Fibroblast of gingiva (primary cell): ENCODE results near the gene NLRP10.

Source experiments
- DNase-seq: peaks from one replicate; pipeline ENCODE4 v3.0.0-alpha.2; 2011; ENCODE audit warnings: low read depth

Gene NLRP10

DNA sequence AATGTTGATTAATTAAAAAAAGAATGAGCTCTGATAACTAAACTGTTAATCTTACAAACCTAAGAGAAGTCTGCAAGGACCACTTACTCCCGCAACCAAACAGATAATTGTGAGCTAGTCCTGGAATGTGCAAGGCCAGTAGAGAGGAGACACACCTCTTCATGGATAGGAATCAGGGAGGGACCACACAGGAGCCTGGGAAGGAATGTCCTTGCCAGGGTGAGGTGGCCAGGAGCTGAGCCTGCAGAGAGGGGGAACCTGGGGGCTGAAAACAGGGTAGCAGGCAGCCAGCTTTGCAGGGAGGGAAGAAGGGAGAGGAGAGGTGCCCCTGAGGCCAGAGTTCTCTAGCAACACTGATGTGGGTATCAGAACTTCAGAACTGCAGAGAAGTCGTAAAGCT is 9.4 kb upstream of the NLRP10 start:
- DNase-seq = no peak

GRCh38 chr11:7973011-7973410 is 7.8 kb upstream of the NLRP10 start:
- DNase-seq = peak; percentile 27

- no peak for DNase-seq
These were observed 6.6 kb upstream of the NLRP10 start for GRCh38 chr11:7971846-7972245.

- no peak for DNase-seq
These were observed 4.8 kb upstream of the NLRP10 start for GRCh38 chr11:7969756-7970646.

- no peak for DNase-seq
These were observed 3.4 kb upstream of the NLRP10 start for GRCh38 chr11:7968686-7969085.

GRCh38 chr11:7967826-7968225 is 2.6 kb upstream of the NLRP10 start:
- DNase-seq = peak; percentile 43

DNA sequence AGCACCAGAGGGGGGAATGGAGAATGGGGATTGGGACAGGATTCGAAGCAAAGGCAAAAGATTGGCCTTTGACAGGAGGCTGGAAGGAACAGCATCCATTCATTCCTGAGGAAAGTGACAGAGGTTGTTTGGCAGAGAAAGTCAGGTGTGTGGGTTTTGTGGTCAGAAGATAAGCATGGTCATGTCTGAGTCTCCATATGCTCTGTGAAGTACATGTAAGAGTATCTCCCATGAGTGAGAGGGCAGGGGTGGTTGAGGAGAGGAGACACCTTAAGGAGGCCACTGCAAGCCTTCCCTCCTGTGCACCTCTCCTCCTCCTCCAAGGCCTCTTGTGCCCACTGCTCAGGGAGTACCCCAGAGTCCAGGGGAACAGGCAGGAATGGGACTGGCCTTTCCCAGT is 1.9 kb upstream of the NLRP10 start:
- no peak for DNase-seq

DNA sequence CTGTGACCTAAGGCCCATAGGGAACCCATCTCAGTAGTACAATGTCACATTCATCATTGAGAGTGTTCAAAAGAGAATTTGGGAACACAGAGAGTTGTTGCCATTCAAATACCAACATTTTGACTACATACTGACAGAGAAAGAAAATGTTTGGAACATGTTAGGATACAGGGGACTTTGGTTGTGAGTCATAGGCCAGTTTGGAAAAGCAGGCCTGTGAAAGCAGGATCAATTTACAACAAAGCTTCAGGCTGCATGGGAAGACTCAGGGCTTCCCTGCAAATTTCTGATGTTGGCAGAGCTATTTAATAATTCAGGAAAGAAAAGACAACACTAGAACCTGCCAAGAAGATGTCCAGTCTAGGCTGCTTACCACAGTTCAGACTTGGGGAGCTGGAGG is 374 bp downstream of the NLRP10 start:
- DNase-seq = peak; percentile 75

DNA sequence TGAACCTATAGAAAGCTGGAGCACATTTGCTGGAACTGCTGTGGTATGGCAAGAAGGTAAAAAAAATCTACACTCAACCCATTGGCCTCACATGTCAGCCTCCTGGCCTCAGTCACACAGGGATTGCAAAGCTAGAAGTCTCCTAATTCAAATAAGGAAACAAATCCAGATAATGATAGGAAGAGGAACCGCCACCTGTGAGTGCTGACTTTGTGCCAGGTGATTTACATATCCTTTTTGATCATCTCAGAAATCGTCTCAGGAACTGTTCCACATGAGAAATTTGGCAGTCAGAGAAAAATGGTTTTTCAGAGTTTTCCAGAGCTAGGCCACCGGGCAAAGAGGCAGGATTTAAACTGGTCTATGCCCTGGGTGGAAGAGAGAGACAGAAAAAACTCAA is 986 bp downstream of the NLRP10 start:
- DNase-seq = no peak

DNA sequence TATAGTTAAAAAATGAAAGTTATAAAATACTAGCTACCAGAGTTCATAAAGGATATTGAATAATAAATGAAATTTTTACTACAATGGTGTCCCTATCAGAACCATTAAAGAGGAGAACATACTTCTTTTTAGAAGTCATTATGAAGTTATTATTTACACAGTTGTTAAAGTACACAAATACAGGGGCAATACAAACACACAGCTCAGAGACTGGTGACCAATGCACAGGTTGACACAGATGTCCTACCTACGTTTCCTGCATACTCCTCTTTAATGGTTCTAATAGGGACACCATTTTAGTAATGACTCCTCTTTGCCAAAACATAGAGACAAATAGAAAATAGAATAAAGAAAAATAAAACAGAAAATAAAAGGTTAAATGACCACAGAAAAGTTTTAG is 10.1 kb downstream of the NLRP10 start:
- DNase-seq = no peak

GRCh38 chr11:7949934-7950333 is 15.3 kb downstream of the NLRP10 start:
- peak; percentile 15 for DNase-seq

DNA sequence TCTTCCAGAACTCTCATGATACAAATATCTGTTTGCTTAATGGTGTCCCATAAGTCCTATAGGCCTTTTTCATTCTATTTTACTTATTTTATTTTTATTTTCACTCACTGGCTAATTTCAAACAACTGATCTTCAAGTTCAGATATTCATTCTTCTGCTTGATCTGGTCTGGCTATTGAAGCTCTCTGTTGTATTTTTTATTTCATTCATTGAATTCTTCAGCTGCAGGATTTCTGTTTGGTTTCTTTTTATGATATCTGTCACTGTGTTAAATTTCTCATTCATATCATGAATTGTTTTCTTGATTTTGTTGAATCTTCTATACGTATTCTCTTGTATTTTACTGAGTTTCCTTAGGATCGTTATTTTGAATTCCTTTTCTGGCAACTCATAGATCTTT is 21.1 kb downstream of the NLRP10 start:
- DNase-seq = no peak

DNA sequence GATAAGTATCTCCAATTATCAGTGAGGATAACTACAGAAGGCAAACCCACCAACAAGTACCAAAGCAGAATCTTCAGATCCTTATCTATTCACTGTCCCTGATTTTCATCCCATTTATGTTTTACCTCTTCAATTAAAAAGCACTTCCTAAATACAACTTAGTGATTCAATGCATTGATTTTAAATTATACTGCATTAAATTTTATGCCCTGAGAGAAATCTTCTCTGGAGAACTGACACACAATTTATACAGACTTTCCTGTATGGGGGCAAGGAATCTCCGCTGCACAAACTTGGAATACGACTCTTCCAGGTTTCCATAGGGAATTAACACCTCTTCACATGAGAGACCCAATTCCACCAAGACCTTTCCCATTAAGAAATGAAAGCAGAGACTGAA is 23.6 kb downstream of the NLRP10 start, which contains the start of gene OR10A3:
OR10A3 (minus strand) TSS at position 101 of the 400 bp plus-strand sequence. CDS start 2,188 bp downstream, outside the sequence.
- no peak for DNase-seq

GRCh38 chr11:7941146-7941545 is 24.1 kb downstream of the NLRP10 start:
- DNase-seq = no peak

DNA sequence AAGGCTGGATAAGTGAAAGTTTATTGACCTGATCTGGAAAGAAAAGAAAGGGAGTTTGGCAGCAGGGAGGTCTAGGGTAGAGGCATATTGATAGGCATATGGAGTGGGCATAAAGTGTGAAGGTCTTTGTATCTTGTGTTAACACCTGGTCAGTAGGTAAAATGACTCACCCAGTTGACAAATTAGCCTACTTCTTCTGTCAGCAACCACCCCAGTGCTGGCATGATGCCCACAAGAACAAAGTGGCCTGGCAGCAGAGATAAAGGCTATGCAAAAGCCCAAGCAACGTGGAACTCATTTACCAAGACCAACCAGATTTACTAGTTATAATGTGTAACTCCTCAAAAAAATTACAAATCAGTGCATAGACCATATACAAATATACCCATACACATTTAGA is 28.6 kb downstream of the NLRP10 start:
- no peak for DNase-seq

DNA sequence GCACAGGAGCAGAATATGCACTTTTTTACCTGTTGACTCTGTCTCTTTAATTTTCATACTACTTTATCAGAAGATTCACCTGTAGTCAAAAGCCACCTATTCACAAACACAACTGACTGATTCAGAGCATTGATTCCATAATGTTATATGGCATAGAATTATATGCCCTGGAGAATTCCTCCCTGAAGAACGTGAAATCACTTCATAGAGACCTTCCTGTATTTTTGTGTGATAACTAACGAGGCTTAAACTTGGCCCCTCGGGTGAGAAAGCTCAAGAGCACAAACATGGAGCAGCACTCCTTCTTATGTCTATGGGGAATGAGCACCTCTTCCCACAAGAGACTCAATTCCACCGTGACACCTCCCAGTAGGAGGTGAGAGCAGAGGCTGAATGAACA is 34.1 kb downstream of the NLRP10 start, which contains the start of gene OR10A6:
OR10A6 (minus strand) TSS at position 101 of the 400 bp plus-strand sequence. CDS start 2,606 bp downstream, outside the sequence.
- DNase-seq = no peak

GRCh38 chr11:7927635-7928034 is 37.6 kb downstream of the NLRP10 start:
- DNase-seq = no peak

DNA sequence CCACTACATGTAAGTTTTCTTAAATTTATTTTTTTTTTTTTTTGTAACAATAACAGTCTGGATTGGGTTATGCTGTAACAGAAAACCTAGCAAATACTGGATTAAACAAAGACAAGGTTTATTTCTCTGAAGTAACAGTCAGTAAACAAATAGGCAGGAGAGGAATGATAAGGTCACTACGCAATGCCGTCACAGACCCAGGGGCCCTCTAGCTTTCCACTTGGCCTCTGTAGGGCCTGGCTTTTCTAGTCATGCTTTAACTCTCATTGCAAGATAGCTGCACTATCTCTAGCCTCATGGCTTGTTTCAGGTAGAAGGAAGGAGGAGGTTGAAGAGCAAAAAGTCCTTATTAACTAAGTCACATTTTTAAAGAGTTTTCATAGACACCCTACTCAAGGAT is 40.7 kb downstream of the NLRP10 start:
- no peak for DNase-seq

GRCh38 chr11:7918141-7918540 is 47.1 kb downstream of the NLRP10 start:
- DNase-seq = no peak
